Keratinocyte (primary cell): ENCODE data around the gene ANO9. TPM values are rescaled to one million over a fixed set of nuclear protein-coding genes. Genes with fewer than 3 reads are reported as not detected.

ENCODE experiments used
- DNase-seq: peaks from one replicate; pipeline ENCODE4 v3.0.0-alpha.2; 2011; ENCODE audit warnings: low read depth, missing footprints, low spot score
- FAIRE-seq: peaks from 2 replicates; lab custom pipeline; 2011; peaks lifted over from hg19 to GRCh38; lab: Jason Lieb, UNC
- H2AFZ ChIP-seq: 2 replicates; pipeline ENCODE4 v1.6.0; 2012; ENCODE audit warnings: low read length, control low read depth, inconsistent platforms; ENCODE audit not compliant: control insufficient read depth
- H3K27ac ChIP-seq: 2 replicates; pipeline ENCODE4 v1.5.1; 2011; ENCODE audit warnings: low read length; ENCODE audit not compliant: control insufficient read depth, insufficient read depth
- H3K27me3 ChIP-seq: 3 replicates; pipeline ENCODE4 v1.6.0; 2011; ENCODE audit warnings: low read length; ENCODE audit not compliant: control insufficient read depth, insufficient read depth; ENCODE audit errors: extremely low read depth
- H3K36me3 ChIP-seq, 2 experiments: 2 replicates in 1 of 2; 3 replicates in 1 of 2; pipeline ENCODE4 v1.5.1; 2011; ENCODE audit warnings: low read length in 2 of 2, mild to moderate bottlenecking in 1 of 2; ENCODE audit not compliant: control insufficient read depth in 2 of 2, insufficient read depth in 2 of 2; ENCODE audit errors: extremely low read depth in 1 of 2
- H3K4me1 ChIP-seq: 3 replicates; pipeline ENCODE4 v1.5.1; 2011; ENCODE audit warnings: low read length; ENCODE audit not compliant: control insufficient read depth, insufficient read depth; ENCODE audit errors: extremely low read depth
- H3K4me2 ChIP-seq: 3 replicates; pipeline ENCODE4 v1.6.0; 2011; ENCODE audit warnings: low read depth, low read length; ENCODE audit not compliant: control insufficient read depth, insufficient read depth; ENCODE audit errors: extremely low read depth
- H3K4me3 ChIP-seq, 3 experiments: fragments of 200-600 bp in 1 of 3; sonication (generic) in 1 of 3; 2 replicates in 2 of 3; 3 replicates in 1 of 3; pipeline ENCODE4 v1.5.1; 2011 to 2016; ENCODE audit warnings: low read length in 3 of 3, mild to moderate bottlenecking in 3 of 3, control low read depth in 2 of 3, inconsistent platforms in 1 of 3, low read depth in 1 of 3, mixed read lengths in 1 of 3, mixed run types in 1 of 3, moderate library complexity in 1 of 3; ENCODE audit not compliant: control insufficient read depth in 2 of 3, insufficient read depth in 2 of 3; ENCODE audit errors: extremely low read depth in 1 of 3
- H3K79me2 ChIP-seq: 2 replicates; pipeline ENCODE4 v1.6.0; 2012; ENCODE audit warnings: low read length; ENCODE audit not compliant: control insufficient read depth, insufficient read depth
- H3K9ac ChIP-seq: 3 replicates; pipeline ENCODE4 v1.6.0; 2011; ENCODE audit warnings: low read length; ENCODE audit not compliant: control insufficient read depth, insufficient read depth; ENCODE audit errors: extremely low read depth
- H3K9me1 ChIP-seq: 3 replicates; pipeline ENCODE4 v1.6.0; 2011; ENCODE audit warnings: low read length; ENCODE audit not compliant: control insufficient read depth, insufficient read depth; ENCODE audit errors: extremely low read depth
- H3K9me3 ChIP-seq: 2 replicates; pipeline ENCODE4 v1.5.1; 2012; ENCODE audit warnings: low read depth, low read length; ENCODE audit not compliant: control insufficient read depth
- H4K20me1 ChIP-seq: 3 replicates; pipeline ENCODE4 v1.6.0; 2011; ENCODE audit warnings: low read length; ENCODE audit not compliant: control insufficient read depth, insufficient read depth; ENCODE audit errors: extremely low read depth
- EZH2 ChIP-seq: IDR thresholded peaks from one replicate; pipeline ENCODE4 v1.6.1; 2012; ENCODE audit warnings: inconsistent platforms, mild to moderate bottlenecking, low read length, moderate library complexity
- dilution Hi-C: fragments of 300-500 bp; cut with MboI; formaldehyde crosslinking; loops from one replicate; pipeline ENCODE4 v1.7.0; 2020; ENCODE audit warnings: low sequenced_read_pairs; ENCODE audit not compliant: extremely low pct_ligation_motif_present
- polyA plus RNA-seq, 5 experiments: library from polyadenylated mRNA; depleted of rRNA in 3 of 5; stranded (reverse) in 3 of 5; stranded (forward) in 1 of 5; unstranded in 1 of 5; fragments of >200 nt; gene quantifications; 1 replicate in 1 of 5; 2 replicates in 3 of 5; 3 replicates in 1 of 5; pipeline versions ENCODE4 v1.2.1 to v1.2.3, GENCODE V29; 2011 to 2012; ENCODE audit warnings: missing spikeins in 2 of 5, low read depth in 1 of 5, low replicate concordance in 1 of 5
- TF ChIP-seq, protein P1 (sequence below), 3 experiments: IDR thresholded peaks in 1 of 3; conservative IDR thresholded peaks in 1 of 3; optimal IDR thresholded peaks in 1 of 3; 2 replicates in 2 of 3; 3 replicates in 1 of 3; pipeline versions ENCODE3 to v1.5.1; 2011; ENCODE audit warnings: low read length in 3 of 3, mild to moderate bottlenecking in 3 of 3, moderate library complexity in 2 of 3, control low read depth in 1 of 3, inconsistent platforms in 1 of 3; ENCODE audit not compliant: insufficient read depth in 2 of 3; ENCODE audit errors: extremely low read depth in 1 of 3

Gene ANO9
- polyA plus RNA-seq, 1 donor (not counting 4 experiments of a cell fraction or from before 2014, with no cell fraction given), result 16.1 TPM

DNA sequence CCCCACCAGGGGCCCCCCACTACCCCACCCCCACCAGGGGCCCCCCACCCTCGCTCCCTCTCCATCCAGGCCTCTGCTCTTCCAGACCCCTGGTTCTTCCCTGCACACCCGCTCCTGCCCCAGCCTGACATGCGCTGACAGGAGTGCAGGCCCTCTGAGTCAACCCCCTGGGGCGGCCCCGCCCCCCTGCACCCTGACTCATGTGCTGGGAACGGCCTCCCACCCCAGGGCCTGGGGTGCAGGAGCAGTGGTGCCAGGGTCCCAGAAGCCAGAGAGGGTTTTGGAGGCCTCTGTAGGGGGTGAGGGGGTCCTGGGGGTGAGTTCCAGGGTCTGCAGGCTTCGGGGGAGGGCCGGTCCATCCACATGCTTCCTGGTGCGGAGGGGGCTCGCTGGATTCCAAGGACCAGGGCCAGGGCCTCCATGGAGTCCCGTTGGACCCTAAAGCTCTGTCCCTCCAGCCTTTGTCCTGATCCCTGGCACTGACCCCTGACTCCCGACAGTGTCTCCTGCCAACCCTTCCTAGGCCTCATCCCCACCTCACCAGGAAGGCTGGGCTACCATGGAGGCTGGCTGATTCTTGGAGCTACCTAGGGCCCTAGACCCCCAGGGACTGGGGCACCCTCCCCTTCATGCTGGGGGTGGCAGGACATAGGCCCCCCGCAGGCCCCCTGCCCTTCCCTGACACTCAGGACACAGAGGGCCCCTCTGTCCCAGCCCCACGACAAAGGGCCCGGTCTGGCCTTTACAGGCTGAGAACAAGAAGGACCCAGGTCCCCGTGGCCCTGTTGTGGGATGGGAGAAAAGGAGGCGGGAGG is 48.4 kb downstream of the ANO9 start:
- H3K36me3 ChIP-seq, result peaks cover 5 to 22% of the 10 kb centered on the region in 2 experiments
- no peaks in the 10 kb centered on the region for H3K9me3 ChIP-seq
- dilution Hi-C loops, result no loop called here
- no peaks in the 10 kb centered on the region for H3K9me1 ChIP-seq
- peak overlapping the region; percentile 83 for H3K9ac ChIP-seq
- peaks cover 25% of the 10 kb centered on the region for H3K4me1 ChIP-seq
- peak overlapping the region; percentile 97 for H3K27ac ChIP-seq
- peaks cover 10% of the 10 kb centered on the region for H4K20me1 ChIP-seq
- H2AFZ ChIP-seq, result no peak overlapping the region
- TF ChIP-seq, protein P1, sequence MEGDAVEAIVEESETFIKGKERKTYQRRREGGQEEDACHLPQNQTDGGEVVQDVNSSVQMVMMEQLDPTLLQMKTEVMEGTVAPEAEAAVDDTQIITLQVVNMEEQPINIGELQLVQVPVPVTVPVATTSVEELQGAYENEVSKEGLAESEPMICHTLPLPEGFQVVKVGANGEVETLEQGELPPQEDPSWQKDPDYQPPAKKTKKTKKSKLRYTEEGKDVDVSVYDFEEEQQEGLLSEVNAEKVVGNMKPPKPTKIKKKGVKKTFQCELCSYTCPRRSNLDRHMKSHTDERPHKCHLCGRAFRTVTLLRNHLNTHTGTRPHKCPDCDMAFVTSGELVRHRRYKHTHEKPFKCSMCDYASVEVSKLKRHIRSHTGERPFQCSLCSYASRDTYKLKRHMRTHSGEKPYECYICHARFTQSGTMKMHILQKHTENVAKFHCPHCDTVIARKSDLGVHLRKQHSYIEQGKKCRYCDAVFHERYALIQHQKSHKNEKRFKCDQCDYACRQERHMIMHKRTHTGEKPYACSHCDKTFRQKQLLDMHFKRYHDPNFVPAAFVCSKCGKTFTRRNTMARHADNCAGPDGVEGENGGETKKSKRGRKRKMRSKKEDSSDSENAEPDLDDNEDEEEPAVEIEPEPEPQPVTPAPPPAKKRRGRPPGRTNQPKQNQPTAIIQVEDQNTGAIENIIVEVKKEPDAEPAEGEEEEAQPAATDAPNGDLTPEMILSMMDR (optimal IDR thresholded peaks at IDR 0.05 in 1 of 3, IDR thresholded peaks at IDR 0.05 in 1 of 3, conservative IDR thresholded peaks at IDR 0.05 in 1 of 3; ENCODE audit: extremely low read depth in 1 of 3, insufficient read depth in 2 of 3, low read length in 3 of 3), result no peak
- H3K79me2 ChIP-seq, result peaks cover 67% of the 10 kb centered on the region
- peak; percentile 36 for FAIRE-seq
- no peaks in the 10 kb centered on the region for H3K27me3 ChIP-seq
- DNase-seq, result peak; percentile 72
- peak overlapping the region; percentile 93 for H3K4me2 ChIP-seq
- peak overlapping the region; percentile 61 to 95 (median 82) for H3K4me3 ChIP-seq

DNA sequence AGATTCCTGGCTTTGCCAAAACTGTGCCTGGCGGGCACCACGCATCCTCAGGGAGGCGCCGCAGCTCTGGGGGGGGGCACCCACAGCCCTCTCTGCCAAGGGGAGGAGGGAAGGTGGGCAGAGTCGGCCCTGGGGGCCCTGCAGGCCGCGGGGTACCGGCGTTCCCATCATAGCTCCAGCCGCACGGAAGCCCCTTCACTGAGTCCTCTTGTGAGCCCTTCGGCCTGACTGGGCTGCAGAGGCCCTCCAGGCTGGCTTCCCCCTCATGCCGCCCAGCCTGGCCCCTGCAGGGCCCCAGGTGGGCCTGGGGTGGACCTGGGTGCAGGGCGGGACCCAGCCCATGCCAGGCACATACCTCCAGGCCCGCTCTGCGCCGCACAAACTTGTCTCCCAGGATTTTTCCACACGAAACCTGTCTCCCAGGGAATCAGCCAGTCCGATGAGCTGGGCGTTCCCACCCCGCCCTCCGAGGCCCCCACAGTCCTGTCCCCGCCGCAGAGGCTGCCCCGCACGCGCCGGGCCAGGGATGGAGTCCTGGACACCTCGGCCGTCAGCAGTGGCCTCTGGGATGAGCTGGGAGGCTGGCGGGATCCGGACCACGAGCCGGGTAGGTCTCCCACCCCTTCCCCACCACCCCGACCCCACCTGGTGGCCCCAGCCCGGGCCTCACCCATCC is 49.6 kb downstream of the ANO9 start:
- no peak for DNase-seq
- Histone ChIP-seq H3K36me3 (peaks cover 2 to 19% of the 10 kb centered on the region in 2 experiments), H3K4me3 (peak overlapping the region; percentile 61 to 82 (median 62)), H3K9me1 (no peaks in the 10 kb centered on the region), H4K20me1 (peaks cover 7% of the 10 kb centered on the region), H3K9ac (peak overlapping the region; percentile 72), H3K27ac (peak overlapping the region; percentile 53), H2AFZ (no peak overlapping the region), H3K4me2 (peak overlapping the region; percentile 80), H3K27me3 (no peaks in the 10 kb centered on the region), H3K9me3 (no peaks in the 10 kb centered on the region), H3K79me2 (peaks cover 59% of the 10 kb centered on the region), H3K4me1 (peaks cover 25% of the 10 kb centered on the region)
- no peak for FAIRE-seq
- dilution Hi-C loops, result no loop called here
- no peak for TF ChIP-seq EZH2
- TF ChIP-seq, protein P1 (optimal IDR thresholded peaks at IDR 0.05 in 1 of 3, IDR thresholded peaks at IDR 0.05 in 1 of 3, conservative IDR thresholded peaks at IDR 0.05 in 1 of 3; ENCODE audit: extremely low read depth in 1 of 3, insufficient read depth in 2 of 3, low read length in 3 of 3), result no peak
